MM.1S (cell line): Measurements from ENCODE around the gene KDM4C.

Experiments used
- DNase-seq: peaks from one replicate; pipeline ENCODE4 v3.0.0-alpha.2; 2015
- H2AFZ ChIP-seq: fragments of 300-600 bp; sonication (generic); 2 replicates; pipeline ENCODE4 v1.6.0; 2016; ENCODE audit warnings: antibody characterized with exemption, low read length
- H3F3A ChIP-seq: fragments of 300-600 bp; sonication (generic); 2 replicates; pipeline ENCODE4 v1.6.1; 2016; ENCODE audit warnings: mild to moderate bottlenecking, antibody characterized with exemption, low read length, moderate library complexity, mixed read lengths; ENCODE audit not compliant: insufficient read depth
- H3K27ac ChIP-seq: fragments of 300-600 bp; sonication (generic); 2 replicates; pipeline ENCODE4 v1.5.1; 2016; ENCODE audit warnings: mild to moderate bottlenecking, low read length
- H3K27me3 ChIP-seq: fragments of 300-600 bp; sonication (generic); replicated peaks from 2 replicates; pipeline ENCODE4 v1.6.0; 2016; ENCODE audit warnings: low read length; ENCODE audit not compliant: insufficient read depth
- H3K36me3 ChIP-seq: fragments of 300-600 bp; sonication (generic); replicated peaks from 2 replicates; pipeline ENCODE4 v1.6.1; 2016; ENCODE audit warnings: mild to moderate bottlenecking, low read length, mixed read lengths; ENCODE audit not compliant: insufficient read depth
- H3K4me1 ChIP-seq: fragments of 300-600 bp; sonication (generic); 2 replicates; pipeline ENCODE4 v1.6.1; 2016; ENCODE audit warnings: low read length, mixed read lengths
- H3K4me2 ChIP-seq: fragments of 300-600 bp; sonication (generic); 2 replicates; pipeline ENCODE4 v1.6.0; 2016; ENCODE audit warnings: low read depth, low read length
- H3K4me3 ChIP-seq: fragments of 300-600 bp; sonication (generic); 2 replicates; pipeline ENCODE4 v1.5.1; 2016; ENCODE audit warnings: low read length, mixed read lengths
- H3K79me2 ChIP-seq: fragments of 300-600 bp; sonication (generic); 2 replicates; pipeline ENCODE4 v1.6.1; 2016; ENCODE audit warnings: mixed run types, low read length, mixed read lengths
- H3K9ac ChIP-seq: fragments of 300-600 bp; sonication (generic); 2 replicates; pipeline ENCODE4 v1.6.1; 2016; ENCODE audit warnings: low read length, mixed read lengths
- H3K9me2 ChIP-seq: fragments of 300-600 bp; sonication (generic); replicated peaks from 2 replicates; pipeline ENCODE4 v1.6.1; 2016; ENCODE audit warnings: mild to moderate bottlenecking, low read length, mixed read lengths; ENCODE audit not compliant: insufficient read depth
- H3K9me3 ChIP-seq: fragments of 300-600 bp; sonication (generic); replicated peaks from 2 replicates; pipeline ENCODE4 v1.6.1; 2016; ENCODE audit warnings: mild to moderate bottlenecking, low read length, mixed read lengths; ENCODE audit not compliant: insufficient read depth
- H4K20me1 ChIP-seq: fragments of 300-600 bp; sonication (generic); 2 replicates; pipeline ENCODE4 v1.6.1; 2016; ENCODE audit warnings: mild to moderate bottlenecking, low read length, moderate library complexity, mixed read lengths; ENCODE audit not compliant: insufficient read depth
- CTCF ChIP-seq: fragments of 300-600 bp; sonication (generic); IDR thresholded peaks from 2 replicates; pipeline ENCODE4 v1.5.1; 2016; ENCODE audit warnings: antibody characterized with exemption, low read length, mixed read lengths
- EZH2 ChIP-seq: fragments of 300-600 bp; sonication (generic); optimal IDR thresholded peaks from 2 replicates; pipeline ENCODE3; 2017; ENCODE audit warnings: low read depth, mild to moderate bottlenecking, antibody characterized with exemption, low read length, mixed read lengths
- EZH2phosphoT487 ChIP-seq: fragments of 300-600 bp; sonication (generic); IDR thresholded peaks from 2 replicates; pipeline ENCODE4 v1.6.1; 2018; ENCODE audit warnings: antibody characterized with exemption, low read length

Gene KDM4C

DNA sequence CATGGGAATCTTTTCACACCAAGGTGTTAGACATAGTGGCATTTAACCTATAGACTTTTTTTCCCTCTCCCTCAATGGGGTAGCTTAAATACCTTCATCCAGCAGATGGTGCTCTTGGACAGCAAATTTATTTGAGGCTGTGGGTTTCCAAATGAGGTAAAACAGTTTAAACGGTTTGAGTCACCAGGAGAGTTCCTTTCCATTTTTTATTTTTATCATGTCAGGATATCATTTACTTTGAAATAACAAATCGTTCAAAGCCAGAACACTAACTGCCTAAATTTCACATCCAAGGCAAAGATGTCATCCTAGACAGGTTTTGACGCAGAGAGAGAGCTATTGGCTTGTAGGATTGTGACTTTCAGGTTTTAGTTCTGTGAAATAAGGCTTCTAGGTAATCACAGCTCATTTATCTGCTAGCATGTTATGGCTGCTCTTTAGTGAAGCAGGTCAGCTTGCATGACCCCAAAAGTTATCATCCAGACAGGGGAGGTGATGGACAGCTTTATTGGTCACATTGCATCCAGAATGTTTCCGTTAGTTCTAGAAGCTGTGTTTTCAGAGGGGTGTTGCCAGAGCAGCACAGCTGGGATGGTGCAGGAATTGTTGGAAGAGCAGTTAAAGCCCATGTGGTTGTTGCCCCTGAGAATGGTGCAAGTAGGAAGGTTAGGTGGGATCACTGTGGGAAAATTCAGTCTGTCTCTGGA, 69.8 kb downstream of the KDM4C start:
- Histone ChIP-seq H3K27ac (no peak overlapping the region), H3K27me3 (no peaks in the 10 kb centered on the region), H3K36me3 (no peaks in the 10 kb centered on the region), H3K9me3 (no peaks in the 10 kb centered on the region), H2AFZ (no peak overlapping the region), H3K4me3 (no peak overlapping the region), H3K9me2 (no peaks in the 10 kb centered on the region), H3F3A (no peaks in the 10 kb centered on the region), H3K4me2 (no peak overlapping the region), H4K20me1 (no peaks in the 10 kb centered on the region), H3K4me1 (peaks cover 8% of the 10 kb centered on the region), H3K9ac (no peak overlapping the region), H3K79me2 (no peaks in the 10 kb centered on the region)
- peak; percentile 40 for DNase-seq
- no peak for TF ChIP-seq EZH2phosphoT487
- TF ChIP-seq EZH2, result no peak
- TF ChIP-seq CTCF, result peak; percentile 54

DNA sequence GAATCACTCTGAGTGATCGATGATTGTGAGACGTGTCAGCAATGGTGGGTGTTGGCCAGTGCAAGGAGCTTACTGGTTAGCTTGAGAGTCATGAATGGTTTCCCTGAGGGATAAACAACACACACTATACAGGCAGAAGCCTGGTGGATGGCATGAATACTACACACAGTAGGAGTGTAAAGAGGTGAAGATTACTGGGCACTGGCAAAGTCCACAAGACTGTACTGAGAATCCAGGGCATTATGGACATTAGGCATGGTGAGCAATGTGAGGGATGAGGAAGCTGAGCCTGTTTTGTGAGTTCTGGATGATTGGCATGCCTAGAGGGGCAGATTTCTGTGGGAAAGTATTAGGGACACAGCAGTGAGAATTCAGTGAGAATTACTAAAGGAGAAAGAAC, 71.3 kb downstream of the KDM4C start:
- no peak for DNase-seq
- Histone ChIP-seq H3K4me2 (no peak overlapping the region), H3K9me2 (no peaks in the 10 kb centered on the region), H3K4me1 (no peaks in the 10 kb centered on the region), H4K20me1 (no peaks in the 10 kb centered on the region), H3K4me3 (no peak overlapping the region), H3F3A (no peaks in the 10 kb centered on the region), H3K79me2 (no peaks in the 10 kb centered on the region), H3K36me3 (no peaks in the 10 kb centered on the region), H3K27me3 (no peaks in the 10 kb centered on the region), H3K27ac (no peak overlapping the region), H2AFZ (no peak overlapping the region), H3K9me3 (no peaks in the 10 kb centered on the region), H3K9ac (no peak overlapping the region)
- TF ChIP-seq EZH2phosphoT487 (no peak), EZH2 (no peak), CTCF (no peak)

DNA sequence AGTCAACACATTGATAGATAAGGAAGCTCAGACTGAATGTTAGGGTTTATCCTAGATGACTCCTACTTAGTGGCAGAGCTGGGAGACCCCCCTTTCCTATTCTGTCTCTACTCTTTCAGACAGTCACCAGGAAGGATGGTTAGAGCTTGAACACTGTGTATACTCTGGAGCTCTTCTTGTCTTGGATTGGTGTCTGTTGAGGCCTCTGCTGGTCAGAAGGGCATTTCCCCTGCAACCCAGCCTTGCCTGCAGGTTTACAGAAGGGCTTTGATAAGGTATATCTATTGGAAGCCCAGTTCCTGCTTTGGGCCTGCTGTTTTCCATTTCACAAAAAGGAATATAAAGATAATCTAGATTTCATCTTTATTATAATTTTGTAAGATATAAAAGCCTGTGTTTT, 71.8 kb downstream of the KDM4C start:
- Histone ChIP-seq H3K4me1 (no peaks in the 10 kb centered on the region), H3K27ac (no peak overlapping the region), H3K27me3 (no peaks in the 10 kb centered on the region), H3F3A (no peaks in the 10 kb centered on the region), H3K79me2 (no peaks in the 10 kb centered on the region), H2AFZ (no peak overlapping the region), H3K4me3 (no peak overlapping the region), H3K9me2 (no peaks in the 10 kb centered on the region), H3K36me3 (no peaks in the 10 kb centered on the region), H3K9me3 (no peaks in the 10 kb centered on the region), H3K4me2 (no peak overlapping the region), H3K9ac (no peak overlapping the region), H4K20me1 (no peaks in the 10 kb centered on the region)
- TF ChIP-seq EZH2, result no peak
- no peak for DNase-seq

- no peak overlapping the region for H2AFZ ChIP-seq
- H3K9me2 ChIP-seq, result no peaks in the 10 kb centered on the region
- no peak for DNase-seq
- no peaks in the 10 kb centered on the region for H3K79me2 ChIP-seq
- H3K9me3 ChIP-seq, result no peaks in the 10 kb centered on the region
- TF ChIP-seq EZH2 (no peak), CTCF (no peak), EZH2phosphoT487 (no peak)
- H3K9ac ChIP-seq, result no peak overlapping the region
- no peak overlapping the region for H3K27ac ChIP-seq
- no peaks in the 10 kb centered on the region for H4K20me1 ChIP-seq
- H3K4me1 ChIP-seq, result no peaks in the 10 kb centered on the region
- no peaks in the 10 kb centered on the region for H3K27me3 ChIP-seq
- H3K4me3 ChIP-seq, result no peak overlapping the region
- no peaks in the 10 kb centered on the region for H3K36me3 ChIP-seq
- no peaks in the 10 kb centered on the region for H3F3A ChIP-seq
- H3K4me2 ChIP-seq, result no peak overlapping the region
These were observed 75.9 kb downstream of the KDM4C start for GRCh38 chr9:6833518-6834192.
